T follicular helper cell (primary cell): ENCODE results near the gene THSD7B.

Experiments used
- DNase-seq: peaks from one replicate; pipeline ENCODE4 v3.0.0-alpha.2; 2020; ENCODE audit warnings: low read depth

The THSD7B gene

GRCh38 chr2:137700681-137701080 lies 935.3 kb downstream of the THSD7B start:
- DNase-seq: no peak

- DNase-seq: no peak
Measured at GRCh38 chr2:137705296-137705695, 940.0 kb downstream of the THSD7B start.

GRCh38 chr2:137706786-137707613 lies 941.7 kb downstream of the THSD7B start:
- DNase-seq: no peak

- no peak for DNase-seq
Measured at GRCh38 chr2:137708311-137708710, 943.0 kb downstream of the THSD7B start.

- DNase-seq: no peak
Measured at GRCh38 chr2:137715731-137716191, 950.4 kb downstream of the THSD7B start.

GRCh38 chr2:137718786-137719185 lies 953.4 kb downstream of the THSD7B start:
- DNase-seq: no peak

- no peak for DNase-seq
Measured at GRCh38 chr2:137721733-137722132, 956.4 kb downstream of the THSD7B start.

- DNase-seq: no peak
Measured at GRCh38 chr2:137724912-137725311, 959.6 kb downstream of the THSD7B start.
